NCI-H1105 treated with DMSO at 0.1 percent for 48 hours (cell line): Measurements from ENCODE around the gene RGS10.
A peak's percentile ranks its signal among the peaks of the same experiment; 100 is the strongest.
"Not testable (repeated sequence)": the region's sequence is repeated elsewhere in the genome, so short reads cannot be mapped to it uniquely, and the experiment has no call there.

Experiments used
- DNase-seq: peaks from one replicate; lab custom pipeline; 2025; lab: John Stamatoyannopoulos, UW

RGS10 gene, protein sequence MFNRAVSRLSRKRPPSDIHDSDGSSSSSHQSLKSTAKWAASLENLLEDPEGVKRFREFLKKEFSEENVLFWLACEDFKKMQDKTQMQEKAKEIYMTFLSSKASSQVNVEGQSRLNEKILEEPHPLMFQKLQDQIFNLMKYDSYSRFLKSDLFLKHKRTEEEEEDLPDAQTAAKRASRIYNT

GRCh38 chr10:119542357-119542987 is at the start of gene RGS10:
Gene RGS10 (minus strand): TSS chr10:119542719. CDS start chr10:119542638, 81 bp downstream.
- no peak for DNase-seq

GRCh38 chr10:119588071-119588470 is 45.6 kb upstream of the RGS10 start:
- DNase-seq, result no peak

- no peak for DNase-seq
Observed at GRCh38 chr10:119578355-119578754, 35.8 kb upstream of the RGS10 start.

DNA sequence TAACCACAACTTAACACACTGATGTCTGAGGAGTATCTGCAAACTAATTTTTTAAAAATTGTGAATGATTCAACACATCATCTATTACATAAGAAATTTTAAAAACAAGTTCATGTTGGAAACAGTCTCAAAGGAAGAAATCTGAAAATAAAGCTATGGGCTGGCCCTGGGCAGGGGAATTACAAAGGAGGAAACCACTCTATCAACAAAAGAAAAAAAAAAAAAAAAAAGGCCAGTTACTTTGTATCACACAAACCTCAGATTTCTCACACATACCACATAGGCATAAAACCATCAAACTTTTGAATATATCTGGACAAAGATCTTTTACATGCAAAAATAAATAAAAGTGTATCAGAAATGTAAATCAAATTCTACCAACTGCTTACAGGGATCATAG is 33.5 kb upstream of the RGS10 start:
- DNase-seq, result no peak

DNA sequence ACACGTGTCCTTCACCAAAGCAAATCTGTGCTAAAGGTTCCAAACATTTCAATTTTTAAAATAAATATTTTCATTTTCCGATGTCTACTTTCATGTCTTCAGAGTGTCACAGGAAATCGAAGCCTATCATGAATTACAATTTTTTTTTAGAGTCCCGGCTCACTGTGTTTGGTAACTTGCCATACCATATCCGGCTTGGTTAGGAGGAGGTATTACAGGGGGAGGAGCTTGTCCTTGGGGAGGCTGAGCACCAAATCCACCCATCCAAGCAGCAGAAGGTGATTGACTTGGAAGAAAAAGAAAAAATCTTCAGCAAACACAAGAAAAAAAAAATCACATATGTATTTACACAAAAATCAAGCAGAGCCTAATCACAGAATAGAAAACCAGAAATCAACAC is 33.0 kb upstream of the RGS10 start:
- no peak for DNase-seq

DNA sequence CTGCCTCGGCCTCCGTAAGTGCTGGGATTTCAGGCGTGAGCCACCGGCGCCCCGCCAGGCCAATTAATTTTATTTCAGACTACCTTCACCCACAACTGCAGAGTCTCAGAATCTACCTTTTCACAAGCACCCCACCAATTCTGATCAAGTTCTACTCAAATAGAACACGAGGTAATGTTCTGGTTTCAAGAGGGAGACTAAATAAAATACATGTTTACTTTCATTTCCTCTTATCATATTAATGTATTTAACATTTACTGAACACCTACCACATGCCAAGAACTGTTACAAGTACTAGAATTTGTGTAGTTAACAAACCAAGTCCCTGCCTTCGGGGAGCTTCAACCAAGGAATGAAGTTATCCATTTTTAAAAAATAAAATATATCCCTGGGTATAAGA is 25.5 kb upstream of the RGS10 start:
- DNase-seq, result no peak

DNA sequence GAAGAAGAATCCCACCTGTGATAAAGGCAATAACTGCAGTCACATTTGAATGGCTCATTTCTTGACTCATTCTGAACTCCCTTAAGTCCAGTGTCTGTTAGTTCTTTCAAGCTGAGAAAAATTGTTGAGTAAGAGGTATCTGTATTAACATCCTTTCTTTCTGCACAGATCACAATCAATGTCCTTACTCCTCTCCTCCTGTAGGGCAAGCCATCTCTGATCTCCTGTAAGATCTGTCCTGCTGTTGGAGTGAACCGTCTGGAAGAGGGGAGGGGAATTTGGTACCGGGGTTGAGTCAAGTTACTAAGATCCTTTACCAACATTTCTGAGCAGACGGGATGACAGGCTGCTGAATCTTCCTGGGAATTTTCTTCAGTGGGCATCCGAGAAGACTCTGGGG is 19.6 kb upstream of the RGS10 start:
- no peak for DNase-seq

GRCh38 chr10:119559511-119559910 is 17.0 kb upstream of the RGS10 start:
- not testable (repeated sequence) for DNase-seq

DNA sequence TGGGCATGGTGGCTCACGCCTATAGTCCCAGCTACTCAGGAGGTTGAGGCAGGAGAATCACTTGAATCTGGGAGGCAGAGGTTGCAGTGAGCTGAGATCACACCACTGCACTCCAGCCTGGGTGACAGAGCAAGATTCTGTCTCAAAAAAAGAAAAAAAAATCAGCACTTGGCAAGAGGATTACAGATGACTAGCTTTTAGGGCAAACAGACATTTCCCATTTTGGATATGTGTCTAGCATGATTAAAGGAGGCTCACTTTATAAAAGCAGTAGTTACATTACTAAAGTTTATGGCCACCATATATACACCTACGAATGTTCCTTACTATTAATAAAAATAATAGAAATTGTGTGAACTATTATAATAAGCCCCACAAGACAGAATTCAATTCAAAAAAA is 13.6 kb upstream of the RGS10 start:
- DNase-seq, result not testable (repeated sequence)

GRCh38 chr10:119555178-119555784 is 12.8 kb upstream of the RGS10 start:
- no peak for DNase-seq

DNA sequence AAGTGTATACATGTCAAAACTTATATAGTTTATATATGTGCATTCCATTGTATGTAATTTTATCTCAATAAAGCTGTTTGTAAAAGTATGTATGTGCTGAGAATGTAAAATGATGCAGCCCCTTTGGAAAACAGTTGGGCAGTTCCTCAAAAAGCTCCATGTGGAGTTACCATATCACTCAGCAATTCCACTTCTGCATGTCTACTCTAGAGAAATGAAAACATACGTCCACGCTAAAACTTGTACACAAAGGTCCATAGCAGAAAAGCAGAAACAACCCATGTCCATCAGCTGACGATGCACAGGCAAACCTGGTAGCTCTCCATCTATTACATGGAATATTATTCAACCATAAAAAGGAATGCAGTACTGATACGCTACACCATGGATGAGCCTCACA is 8.3 kb upstream of the RGS10 start:
- DNase-seq, result no peak

DNA sequence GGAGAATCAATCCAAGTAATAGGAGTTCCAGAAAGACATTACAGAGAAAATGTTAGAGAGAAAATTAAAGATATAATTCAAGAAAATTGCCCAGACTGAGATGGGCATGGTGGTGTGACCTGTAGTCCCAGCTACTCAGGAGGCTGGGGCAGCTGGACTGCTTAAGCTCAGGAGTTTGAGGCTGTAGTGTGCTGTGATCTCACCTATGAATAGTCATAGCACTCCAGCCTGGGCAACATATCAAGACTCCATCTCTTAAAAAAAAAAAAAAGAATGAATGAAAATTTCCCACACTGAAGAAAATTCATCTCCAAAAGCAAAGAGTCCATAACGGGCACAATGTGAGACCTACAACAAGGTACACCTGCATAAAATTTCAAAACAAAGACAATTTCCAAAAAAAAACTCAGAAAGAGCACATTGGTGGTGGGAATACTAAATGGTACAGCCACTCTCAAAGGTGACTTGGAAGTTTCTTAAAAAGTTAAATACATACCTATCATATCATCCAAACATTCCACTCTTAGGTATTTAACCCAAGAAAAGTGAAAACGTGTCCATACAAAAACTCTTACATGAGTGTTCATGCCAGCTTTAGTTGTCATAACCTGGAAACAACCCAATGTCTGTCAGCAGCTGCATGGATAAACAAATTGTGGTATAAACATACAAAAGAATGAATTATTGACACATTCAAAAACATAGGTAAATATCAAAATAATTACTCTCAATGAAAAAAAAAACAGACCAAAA is 6.9 kb upstream of the RGS10 start:
- no peak for DNase-seq

DNA sequence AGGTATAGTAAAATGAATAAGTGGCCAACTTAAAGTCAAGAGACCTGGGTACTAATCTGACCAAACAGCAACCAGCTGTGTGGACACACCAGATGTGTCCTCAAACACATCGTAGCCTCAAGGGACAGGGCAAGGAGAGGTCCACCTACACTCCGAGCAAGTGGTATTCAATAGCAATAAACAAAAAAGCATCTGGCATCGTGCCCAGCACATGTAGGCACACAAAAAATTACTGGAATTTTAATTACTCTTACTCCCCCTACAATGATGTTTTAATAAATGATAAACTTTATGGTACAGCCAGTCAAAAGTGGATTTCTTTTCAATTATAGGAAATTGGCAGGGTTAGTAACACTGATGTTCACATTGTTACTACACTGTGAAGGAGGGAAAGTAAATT is 3.5 kb upstream of the RGS10 start:
- DNase-seq, result peak; percentile 51

DNA sequence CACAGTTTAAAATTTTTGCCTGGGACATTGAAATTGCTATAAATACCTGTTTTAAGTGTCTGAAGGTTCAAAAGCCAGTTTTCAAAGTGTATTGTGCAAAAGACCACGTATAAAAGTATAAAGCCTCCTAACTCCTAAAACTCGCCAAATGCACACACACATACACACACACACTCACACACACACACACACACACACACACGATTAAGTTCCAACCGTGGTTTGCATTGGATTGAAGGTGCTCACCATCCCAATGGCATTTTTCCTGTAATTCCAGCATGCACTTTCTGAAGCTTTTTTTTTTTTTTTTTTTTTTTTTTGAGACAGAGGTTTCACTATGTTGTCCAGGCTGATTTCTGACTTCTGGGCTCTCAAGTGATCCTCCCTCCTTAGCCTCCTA is 2.8 kb upstream of the RGS10 start:
- DNase-seq, result no peak

GRCh38 chr10:119543814-119544642 is 1.5 kb upstream of the RGS10 start:
- no peak for DNase-seq

DNA sequence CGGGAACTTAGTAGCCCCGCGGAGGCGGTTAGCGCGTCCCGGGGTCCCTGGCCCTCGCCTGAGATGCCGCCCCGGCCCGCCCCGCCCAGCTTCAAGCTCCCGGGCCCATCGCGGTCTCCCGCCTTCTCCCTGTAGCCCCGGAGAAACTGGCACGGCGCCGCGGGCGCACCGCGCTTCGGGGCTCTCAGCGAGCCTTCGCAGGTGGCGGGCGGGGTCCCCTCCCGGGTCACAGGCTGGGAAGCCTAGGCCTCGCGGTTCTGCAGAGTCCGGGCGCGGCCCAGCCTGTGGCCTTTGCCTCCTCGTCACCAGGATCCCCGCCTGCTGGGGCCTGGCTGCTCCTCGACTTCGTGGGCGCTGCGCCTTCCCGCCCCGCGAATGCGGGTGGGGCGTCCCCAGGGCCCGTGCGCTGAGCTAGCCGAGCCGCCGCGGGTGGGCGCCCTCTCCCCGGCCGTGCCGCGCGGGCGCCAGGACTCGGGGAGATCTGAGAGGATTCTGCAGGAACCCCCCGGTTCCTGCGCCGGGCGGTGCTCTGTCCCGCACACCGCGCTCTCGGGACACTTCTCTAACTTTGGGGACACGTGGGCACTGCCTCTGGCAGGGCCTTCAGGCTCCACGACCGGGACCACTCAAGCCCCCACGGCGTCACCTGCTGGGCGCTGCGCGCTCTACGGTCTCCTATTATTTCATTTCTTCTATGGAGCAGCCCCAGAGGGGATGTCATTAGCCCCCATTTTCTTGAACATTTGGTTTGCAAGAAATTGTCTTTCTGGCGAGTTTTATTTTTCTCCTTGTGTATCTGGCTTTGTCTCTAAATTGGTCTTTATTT is 682 bp upstream of the RGS10 start:
- peak; percentile 7 for DNase-seq

DNA sequence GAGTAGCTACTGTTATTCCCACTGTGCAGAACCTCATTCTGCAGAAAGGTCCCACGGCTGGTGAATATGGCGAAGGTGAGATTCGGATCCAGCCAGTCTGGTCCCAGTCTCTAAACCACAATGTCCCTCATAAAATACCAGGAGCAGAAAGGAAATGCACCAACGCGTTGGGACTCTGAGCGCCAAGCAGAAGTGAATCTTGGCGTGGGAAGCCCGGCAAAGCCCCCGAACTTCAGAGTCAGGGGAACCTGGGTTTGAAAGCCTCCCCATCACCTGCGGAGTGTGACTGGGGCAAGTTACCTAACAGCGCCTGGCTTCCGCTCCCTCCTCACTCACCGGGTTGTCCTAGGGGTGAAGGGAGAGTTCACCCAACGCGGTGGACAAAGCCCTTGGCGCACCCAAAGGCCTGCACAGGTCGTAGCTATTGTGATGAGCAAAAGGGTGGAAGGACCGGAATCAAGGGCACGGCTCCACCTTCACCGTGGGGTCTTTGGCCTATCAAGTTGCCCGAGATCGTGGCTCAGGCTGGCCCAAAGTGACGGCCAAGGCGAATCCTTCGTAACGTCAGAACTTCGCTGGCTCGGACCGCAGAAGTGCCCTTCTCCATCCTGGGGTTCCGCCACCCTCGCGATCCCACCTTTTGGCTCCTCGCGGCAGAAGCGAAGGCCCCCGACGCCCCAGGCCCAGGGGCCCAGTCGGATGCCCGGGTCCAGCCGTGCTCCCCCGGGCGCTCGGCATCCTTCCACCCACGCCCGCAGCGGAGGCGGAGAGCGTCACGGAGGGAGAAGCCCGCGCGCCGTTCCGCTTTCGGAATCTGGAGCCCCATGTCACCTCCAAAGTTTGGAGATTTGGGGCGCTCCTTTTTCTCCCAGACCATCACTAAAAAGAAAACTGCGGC is 811 bp downstream of the RGS10 start:
- DNase-seq, result no peak

GRCh38 chr10:119541046-119541445 is 1.5 kb downstream of the RGS10 start:
- DNase-seq, result no peak

DNA sequence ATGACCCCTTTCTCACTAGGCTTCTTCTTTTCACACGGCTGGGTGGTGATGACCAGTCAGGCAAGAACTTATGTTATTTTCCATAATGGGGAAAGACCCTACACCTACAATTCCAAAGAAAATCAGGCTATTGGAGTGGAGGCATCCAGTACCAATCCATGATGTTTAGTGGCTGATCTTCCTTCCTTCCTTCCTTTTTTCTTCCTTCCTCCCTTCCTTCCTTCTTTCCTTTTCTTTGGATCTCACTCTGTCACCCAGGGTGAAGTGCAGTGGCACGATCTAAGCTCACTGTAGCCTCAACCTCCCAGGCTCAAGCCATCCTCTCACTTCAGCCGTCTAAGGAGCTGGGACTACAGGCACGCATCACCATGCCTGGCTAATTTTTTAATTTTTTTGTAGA is 2.5 kb downstream of the RGS10 start:
- no peak for DNase-seq

DNA sequence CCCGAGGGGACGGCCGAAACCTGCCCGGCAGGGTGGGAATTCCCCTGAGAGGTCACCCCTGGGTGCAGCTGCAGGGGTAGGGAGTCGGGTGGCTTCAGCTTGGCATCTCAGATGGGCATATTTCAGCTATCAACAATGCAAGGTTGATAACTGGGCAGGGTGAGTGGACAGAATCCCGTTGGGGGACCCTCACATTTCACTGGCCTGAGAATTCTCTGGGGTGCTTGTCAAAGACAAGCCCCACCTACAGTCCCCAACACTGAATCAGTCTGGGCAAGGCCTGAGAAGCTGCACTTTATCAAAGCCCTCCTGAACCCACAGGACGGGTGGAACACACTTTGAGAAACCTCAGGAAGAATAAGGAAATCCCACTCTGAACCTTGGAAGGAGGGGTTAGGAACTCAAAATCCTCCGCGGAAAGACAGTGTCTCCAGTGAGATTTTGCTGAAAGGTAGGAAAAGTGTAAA is 3.1 kb downstream of the RGS10 start:
- DNase-seq, result no peak
